VCaP (cell line): ENCODE data around the gene DTNB.

ENCODE experiments used
- H3K27ac ChIP-seq: fragments of 450-650 bp; 2 replicates; pipeline ENCODE4 v1.5.1; 2017
- TF ChIP-seq, protein P1 (sequence below): fragments of 450-650 bp; conservative IDR thresholded peaks from 2 replicates; pipeline ENCODE4 v1.5.1; 2017; ENCODE audit warnings: mild to moderate bottlenecking, moderate library complexity

Gene DTNB

DNA sequence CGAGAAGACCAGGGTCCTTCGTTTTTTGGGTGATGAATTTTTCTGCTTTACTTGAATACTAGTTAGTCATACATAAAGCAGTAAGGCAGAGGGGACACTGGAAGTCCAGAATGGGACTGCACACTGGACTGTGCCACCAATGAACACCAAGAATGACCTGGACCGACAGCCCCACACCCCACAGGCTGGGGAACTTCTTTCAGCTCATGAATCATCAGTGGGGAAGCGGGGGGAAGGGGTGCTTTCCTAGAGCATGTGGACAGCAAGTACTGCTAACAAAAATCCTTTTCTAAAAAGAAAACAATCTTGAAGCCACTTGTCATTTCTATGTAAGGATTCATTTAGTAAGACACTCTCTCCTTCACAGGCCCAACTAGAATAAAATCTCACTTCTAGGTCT lies 86.0 kb downstream of the DTNB start:
- no peak overlapping the region for H3K27ac ChIP-seq
- TF ChIP-seq, protein P1, sequence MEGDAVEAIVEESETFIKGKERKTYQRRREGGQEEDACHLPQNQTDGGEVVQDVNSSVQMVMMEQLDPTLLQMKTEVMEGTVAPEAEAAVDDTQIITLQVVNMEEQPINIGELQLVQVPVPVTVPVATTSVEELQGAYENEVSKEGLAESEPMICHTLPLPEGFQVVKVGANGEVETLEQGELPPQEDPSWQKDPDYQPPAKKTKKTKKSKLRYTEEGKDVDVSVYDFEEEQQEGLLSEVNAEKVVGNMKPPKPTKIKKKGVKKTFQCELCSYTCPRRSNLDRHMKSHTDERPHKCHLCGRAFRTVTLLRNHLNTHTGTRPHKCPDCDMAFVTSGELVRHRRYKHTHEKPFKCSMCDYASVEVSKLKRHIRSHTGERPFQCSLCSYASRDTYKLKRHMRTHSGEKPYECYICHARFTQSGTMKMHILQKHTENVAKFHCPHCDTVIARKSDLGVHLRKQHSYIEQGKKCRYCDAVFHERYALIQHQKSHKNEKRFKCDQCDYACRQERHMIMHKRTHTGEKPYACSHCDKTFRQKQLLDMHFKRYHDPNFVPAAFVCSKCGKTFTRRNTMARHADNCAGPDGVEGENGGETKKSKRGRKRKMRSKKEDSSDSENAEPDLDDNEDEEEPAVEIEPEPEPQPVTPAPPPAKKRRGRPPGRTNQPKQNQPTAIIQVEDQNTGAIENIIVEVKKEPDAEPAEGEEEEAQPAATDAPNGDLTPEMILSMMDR: no peak

DNA sequence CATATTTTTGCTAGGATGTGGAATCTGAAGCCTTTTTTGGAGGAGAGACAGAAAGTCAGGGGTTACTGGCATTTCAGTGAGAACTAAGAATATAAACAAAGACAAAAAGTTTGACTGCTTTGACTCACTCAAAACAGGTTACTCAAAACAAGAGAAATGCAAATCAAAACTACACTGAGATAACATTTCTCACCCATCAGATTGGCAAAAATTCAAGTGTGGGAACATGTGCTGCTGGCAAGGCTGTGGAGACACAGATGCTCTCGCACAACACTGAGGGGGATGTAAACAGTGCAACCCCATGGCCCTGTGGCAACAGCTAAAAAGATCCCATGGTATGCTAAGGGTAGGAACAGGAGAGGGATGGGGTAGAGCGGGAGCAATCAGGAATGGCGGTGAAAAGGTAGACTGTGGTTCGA lies 86.6 kb downstream of the DTNB start:
- H3K27ac ChIP-seq: no peak overlapping the region
- TF ChIP-seq, protein P1: no peak

DNA sequence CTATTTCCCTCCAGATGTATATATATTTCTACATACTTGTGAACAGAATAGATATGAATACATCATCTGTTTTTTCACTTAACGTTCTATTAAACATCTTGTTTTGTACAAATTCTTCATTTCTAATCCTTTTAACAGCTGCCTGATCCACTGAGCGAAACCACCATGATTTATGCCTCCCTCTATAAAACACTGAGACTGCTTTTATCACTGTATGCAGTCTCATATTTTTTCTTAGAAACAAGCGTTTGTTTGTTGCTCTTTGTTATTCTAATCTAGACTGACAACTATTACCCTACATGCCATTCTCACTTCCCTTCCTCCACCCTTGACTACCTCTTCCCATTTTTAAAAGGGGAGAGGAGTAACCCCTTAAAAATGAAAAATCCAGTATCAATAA lies 88.2 kb downstream of the DTNB start:
- H3K27ac ChIP-seq: no peak overlapping the region
- TF ChIP-seq, protein P1: no peak

DNA sequence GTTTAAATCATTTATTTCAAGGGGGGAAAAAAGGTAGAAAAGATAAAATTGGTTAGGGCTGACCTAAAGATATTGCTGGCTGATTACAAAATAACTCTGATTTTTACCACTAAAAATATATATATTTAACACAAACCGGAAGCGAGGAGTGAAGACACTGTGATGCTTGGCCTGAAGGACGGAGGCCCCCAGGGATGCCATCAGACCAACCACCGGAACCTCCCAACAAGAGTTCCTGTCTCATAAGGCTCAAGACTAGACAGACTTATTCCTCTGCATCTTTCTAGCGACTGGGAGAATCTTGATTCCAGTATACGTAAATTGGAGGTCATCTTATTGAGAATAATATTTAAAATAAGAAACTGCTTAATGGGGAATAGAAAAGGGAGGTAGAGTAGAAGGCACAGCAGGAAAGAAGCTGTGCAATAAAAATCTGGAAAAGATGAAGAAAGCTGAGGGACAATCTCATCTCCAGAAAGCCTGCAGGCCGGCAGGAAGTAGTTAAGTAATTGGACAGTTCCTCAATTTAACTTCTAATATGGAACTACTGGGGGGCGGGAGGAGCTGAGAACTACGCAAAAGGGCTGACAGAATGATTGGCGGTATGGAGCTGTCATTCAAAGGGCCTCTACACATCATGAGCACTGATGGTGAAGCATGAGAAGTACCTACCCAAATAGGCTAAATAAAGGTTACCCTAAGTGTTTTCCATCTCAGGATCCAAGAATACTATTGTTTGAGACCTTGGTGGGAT lies 91.1 kb downstream of the DTNB start:
- H3K27ac ChIP-seq: no peak overlapping the region
- TF ChIP-seq, protein P1: no peak

DNA sequence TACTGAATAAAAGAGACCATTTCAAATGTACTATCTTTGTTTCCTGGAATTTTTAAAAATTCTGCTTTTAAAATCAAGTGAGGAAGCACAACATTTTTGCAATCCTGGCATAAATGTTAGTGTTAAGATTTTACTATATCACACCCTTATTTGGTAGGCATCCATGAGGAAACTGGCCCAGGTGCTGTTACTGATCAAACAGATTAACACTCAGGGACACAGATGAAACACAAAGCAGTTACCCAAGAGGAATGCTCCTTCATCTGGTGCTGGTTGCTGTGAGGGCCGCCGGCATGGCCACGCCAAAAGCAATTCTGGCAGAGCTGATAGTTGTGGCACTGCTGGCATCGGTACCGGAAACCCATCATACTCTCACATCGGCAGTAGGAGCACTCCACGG lies 96.8 kb downstream of the DTNB start:
- H3K27ac ChIP-seq: no peak overlapping the region
- TF ChIP-seq, protein P1: no peak

DNA sequence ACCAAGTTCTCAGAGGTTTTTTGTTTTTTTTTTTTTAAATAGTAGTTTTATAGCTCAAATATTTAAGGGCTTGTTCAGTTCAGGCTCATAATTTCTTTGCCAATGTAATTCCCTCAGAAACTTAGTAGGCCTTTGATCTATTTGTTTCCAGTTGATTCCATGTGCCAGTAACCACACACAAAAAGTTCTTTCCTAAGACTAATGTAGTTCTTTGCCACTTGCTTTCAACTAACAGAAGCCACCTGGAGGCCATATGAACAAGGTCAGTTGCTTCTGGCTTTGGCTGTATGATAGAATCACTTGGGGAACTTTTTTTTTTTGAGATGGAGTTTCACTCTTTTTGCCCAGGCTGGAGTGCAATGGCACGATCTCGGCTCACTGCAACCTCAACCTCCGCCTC lies 100.7 kb downstream of the DTNB start:
- TF ChIP-seq, protein P1: no peak

DNA sequence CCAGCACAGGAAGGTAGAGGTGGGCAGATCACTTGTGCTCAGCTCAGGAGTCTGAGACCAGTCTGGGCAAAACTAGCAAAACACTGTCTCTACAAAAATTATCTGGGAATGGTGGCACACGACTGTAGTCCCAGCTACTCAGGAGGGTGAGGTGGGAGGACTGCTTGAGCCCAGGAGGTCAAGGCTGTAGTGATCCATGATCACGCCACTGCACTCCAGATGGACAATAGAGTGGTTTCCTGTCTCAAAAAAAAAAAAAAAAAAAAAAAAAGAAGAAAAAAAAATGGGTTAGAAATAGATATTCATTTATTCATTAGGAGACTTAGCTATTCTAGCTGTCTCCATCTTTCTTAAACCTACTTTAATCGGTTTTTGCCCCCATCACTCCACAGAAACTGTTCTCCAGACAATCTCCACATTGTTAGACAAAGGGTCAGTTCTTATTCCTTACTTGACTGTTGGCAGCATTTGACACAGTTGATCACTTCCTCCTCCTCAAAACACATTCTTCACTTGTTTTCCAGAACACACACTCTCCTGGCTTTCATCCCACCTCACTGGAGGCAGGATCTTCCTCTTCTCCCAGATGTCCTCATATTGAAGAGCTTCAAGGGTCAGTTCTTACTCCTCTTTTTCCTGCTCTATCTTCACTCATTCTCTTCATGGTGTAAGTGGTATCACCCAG lies 103.1 kb downstream of the DTNB start:
- TF ChIP-seq, protein P1: no peak
- no peak overlapping the region for H3K27ac ChIP-seq

More for the DNA sequence above, 100.7 kb downstream of the DTNB start:
- H3K27ac ChIP-seq: no peak overlapping the region
